ENCODE data around the gene CCDC157. TPM values are rescaled to one million over a fixed set of nuclear protein-coding genes. Genes with fewer than 3 reads are reported as not detected.

The CCDC157 gene
- total RNA-seq, 1 donor from 2014 or later, result 1.0 TPM

DNA sequence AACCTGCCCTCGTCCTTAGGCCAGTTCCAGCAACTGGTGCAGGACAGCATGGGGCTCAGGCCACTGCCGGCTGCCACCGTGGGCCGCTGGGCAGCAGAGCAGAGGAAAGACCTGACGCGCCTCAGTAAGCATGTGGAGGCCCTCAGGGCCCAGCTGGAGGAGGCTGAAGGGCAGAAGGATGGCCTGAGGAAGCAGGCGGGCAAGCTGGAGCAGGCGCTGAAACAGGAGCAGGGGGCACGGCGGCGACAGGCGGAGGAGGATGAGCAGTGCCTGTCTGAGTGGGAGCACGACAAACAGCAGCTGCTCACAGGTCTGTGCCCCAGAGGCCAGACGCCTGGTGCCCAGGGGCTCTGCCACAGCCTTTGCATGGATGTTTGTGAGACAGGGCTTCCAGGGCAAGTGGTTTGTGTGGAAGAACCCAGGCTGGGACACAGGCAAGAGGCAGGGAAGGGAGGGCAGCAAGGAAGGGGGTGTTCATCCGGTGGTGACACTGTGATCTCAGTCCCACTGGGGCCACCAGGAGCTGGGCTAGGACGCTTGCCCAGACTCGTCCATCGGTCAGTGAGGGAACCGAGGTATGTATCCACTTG lies 13.9 kb downstream of the CCDC157 start:
- Histone ChIP-seq H3K9ac (ENCODE audit: low read depth in 1 of 3, low read length in 3 of 3) (no peak overlapping the region), H3K36me3 (ENCODE audit: control insufficient read depth in 3 of 3, insufficient read depth in 3 of 3, low read length in 3 of 3) (peaks cover 2 to 4% (median 4%) of the 10 kb centered on the region in 3 donors), H3K4me1 (ENCODE audit: control insufficient read depth in 3 of 3, insufficient read depth in 3 of 3, low read length in 3 of 3) (no peaks in the 10 kb centered on the region), H3K9me3 (ENCODE audit: control insufficient read depth in 3 of 3, low read length in 3 of 3) (no peaks in the 10 kb centered on the region), H3K4me3 (ENCODE audit: low read length in 3 of 3) (no peak overlapping the region), H3K27me3 (ENCODE audit: control insufficient read depth in 3 of 3, insufficient read depth in 3 of 3, low read length in 3 of 3) (peaks cover 0 to 6% (median 3%) of the 10 kb centered on the region in 3 donors), H3K27ac (ENCODE audit: low read depth, low read length) (no peak overlapping the region)

DNA sequence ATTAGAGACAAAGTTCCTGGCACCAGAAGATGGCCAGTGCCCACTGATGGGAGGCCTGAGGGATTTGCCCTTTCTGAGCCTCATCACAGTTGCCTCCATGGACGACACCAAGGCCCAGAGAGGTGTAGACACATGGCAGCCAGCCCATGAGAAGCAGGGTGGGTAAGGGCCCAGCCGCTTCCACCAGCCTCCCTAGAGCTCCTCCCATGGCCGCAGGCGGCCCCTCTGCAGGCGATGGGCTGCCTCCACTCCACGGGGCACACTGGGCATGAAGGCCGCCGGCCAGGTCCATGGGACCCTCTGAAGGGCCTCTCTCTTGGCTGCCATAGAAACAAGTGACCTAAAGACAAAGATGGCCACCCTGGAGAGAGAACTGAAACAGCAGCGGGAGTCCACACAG lies 14.5 kb downstream of the CCDC157 start:
- Histone ChIP-seq H3K4me1 (ENCODE audit: control insufficient read depth in 3 of 3, insufficient read depth in 3 of 3, low read length in 3 of 3) (no peaks in the 10 kb centered on the region), H3K36me3 (ENCODE audit: control insufficient read depth in 3 of 3, insufficient read depth in 3 of 3, low read length in 3 of 3) (peaks cover 0 to 2% (median under 1%) of the 10 kb centered on the region in 3 donors), H3K9ac (ENCODE audit: low read depth in 1 of 3, low read length in 3 of 3) (no peak overlapping the region), H3K9me3 (ENCODE audit: control insufficient read depth in 3 of 3, low read length in 3 of 3) (no peaks in the 10 kb centered on the region), H3K4me3 (ENCODE audit: low read length in 3 of 3) (no peak overlapping the region), H3K27ac (ENCODE audit: low read depth, low read length) (no peak overlapping the region), H3K27me3 (ENCODE audit: control insufficient read depth in 3 of 3, insufficient read depth in 3 of 3, low read length in 3 of 3) (peaks cover 0 to 6% (median 3%) of the 10 kb centered on the region in 3 donors)

DNA sequence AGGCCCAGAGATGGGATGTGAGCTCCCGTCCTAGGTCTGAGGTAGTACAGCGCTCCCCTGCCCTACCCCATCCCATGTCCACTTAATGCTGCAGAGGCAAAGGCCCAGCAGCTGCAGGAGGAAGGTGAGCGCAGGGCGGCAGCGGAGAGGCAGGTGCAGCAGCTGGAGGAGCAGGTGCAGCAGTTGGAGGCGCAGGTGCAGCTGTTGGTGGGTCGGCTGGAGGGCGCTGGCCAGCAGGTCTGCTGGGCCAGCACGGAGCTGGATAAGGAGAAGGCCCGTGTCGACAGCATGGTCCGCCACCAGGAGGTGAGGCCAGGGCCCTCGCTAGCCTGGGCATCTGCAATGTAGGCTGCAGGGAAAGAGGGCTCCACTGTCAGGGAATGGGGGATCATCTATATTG lies 15.2 kb downstream of the CCDC157 start:
- H3K9ac ChIP-seq (ENCODE audit: low read depth in 1 of 3, low read length in 3 of 3), result no peak overlapping the region
- H3K36me3 ChIP-seq (ENCODE audit: control insufficient read depth in 3 of 3, insufficient read depth in 3 of 3, low read length in 3 of 3), result peaks cover 0 to 3% (median 0%) of the 10 kb centered on the region in 3 donors
- no peaks in the 10 kb centered on the region for H3K9me3 ChIP-seq (ENCODE audit: control insufficient read depth in 3 of 3, low read length in 3 of 3)
- H3K4me3 ChIP-seq (ENCODE audit: low read length in 3 of 3), result no peak overlapping the region
- no peak overlapping the region for H3K27ac ChIP-seq (ENCODE audit: low read depth, low read length)
- peaks cover 0 to 6% (median 3%) of the 10 kb centered on the region in 3 donors for H3K27me3 ChIP-seq (ENCODE audit: control insufficient read depth in 3 of 3, insufficient read depth in 3 of 3, low read length in 3 of 3)
- H3K4me1 ChIP-seq (ENCODE audit: control insufficient read depth in 3 of 3, insufficient read depth in 3 of 3, low read length in 3 of 3), result no peaks in the 10 kb centered on the region

DNA sequence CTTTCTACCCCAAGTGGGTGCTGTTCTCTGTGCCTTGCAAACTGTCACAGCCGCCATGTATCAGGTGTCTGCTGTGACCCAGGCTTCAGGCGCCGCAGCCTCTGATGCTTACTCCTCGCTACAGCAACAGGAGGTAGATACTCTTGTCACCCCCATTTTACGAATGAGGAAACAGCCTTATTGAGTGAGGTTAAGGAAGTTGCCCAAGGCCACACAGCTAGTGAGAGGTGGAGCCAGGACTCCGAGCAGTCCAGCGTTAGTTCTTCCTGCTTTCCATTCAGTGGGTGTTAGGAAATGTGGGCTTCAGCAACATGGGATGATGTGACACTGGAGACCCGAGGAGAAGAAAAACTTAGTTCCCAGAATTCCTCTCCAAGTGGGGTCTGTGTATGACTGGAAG lies 16.1 kb downstream of the CCDC157 start:
- Histone ChIP-seq H3K4me3 (ENCODE audit: low read length in 3 of 3) (no peak overlapping the region), H3K9me3 (ENCODE audit: control insufficient read depth in 3 of 3, low read length in 3 of 3) (no peaks in the 10 kb centered on the region), H3K9ac (ENCODE audit: low read depth in 1 of 3, low read length in 3 of 3) (no peak overlapping the region), H3K4me1 (ENCODE audit: control insufficient read depth in 3 of 3, insufficient read depth in 3 of 3, low read length in 3 of 3) (no peaks in the 10 kb centered on the region), H3K27me3 (ENCODE audit: control insufficient read depth in 3 of 3, insufficient read depth in 3 of 3, low read length in 3 of 3) (peaks cover 0 to 6% (median 3%) of the 10 kb centered on the region in 3 donors), H3K36me3 (ENCODE audit: control insufficient read depth in 3 of 3, insufficient read depth in 3 of 3, low read length in 3 of 3) (peaks cover 0 to 9% (median 4%) of the 10 kb centered on the region in 3 donors), H3K27ac (ENCODE audit: low read depth, low read length) (no peak overlapping the region)

DNA sequence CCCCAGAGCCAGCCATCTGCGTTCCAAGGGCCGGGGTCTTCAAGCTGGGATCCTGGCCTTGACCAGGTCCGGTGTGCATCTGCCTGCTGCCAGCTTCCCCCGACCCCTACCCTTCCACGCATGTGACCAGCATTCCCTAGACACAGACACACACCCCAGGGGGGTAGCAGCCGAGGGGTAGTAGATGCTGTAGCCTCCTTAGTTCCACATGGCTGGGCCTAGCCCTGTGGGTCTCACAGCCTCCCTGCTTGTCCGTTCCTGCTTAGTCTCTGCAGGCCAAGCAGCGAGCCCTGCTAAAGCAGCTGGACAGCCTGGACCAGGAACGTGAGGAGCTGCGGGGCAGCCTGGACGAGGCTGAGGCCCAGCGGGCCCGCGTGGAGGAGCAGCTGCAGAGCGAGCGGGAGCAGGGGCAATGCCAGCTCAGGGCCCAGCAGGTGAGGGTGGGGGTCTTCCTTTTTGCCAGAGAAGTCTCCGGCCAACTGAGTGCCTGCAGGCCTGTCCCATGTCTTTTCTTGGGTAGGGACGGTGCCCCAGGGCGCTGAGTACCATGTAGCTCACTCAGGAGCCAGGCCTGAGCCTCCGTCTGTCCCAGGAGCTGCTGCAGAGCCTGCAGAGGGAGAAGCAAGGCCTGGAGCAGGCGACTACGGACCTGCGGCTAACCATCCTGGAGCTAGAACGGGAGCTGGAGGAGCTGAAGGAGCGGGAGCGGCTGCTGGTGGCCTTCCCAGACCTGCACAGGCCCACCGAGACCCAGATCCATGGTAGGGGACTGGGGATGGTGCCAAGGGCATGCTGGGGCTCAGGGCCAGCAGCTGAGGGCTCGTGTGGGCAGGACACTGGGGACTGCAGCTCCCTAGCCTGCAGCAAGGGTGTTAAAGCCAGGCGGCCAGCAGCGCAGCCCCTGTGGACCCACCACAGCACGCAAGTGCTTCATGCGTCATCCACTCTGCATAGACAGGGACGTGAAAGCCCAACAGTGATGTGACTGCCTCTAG lies 16.8 kb downstream of the CCDC157 start:
- peaks cover 0 to 9% (median 4%) of the 10 kb centered on the region in 3 donors for H3K36me3 ChIP-seq (ENCODE audit: control insufficient read depth in 3 of 3, insufficient read depth in 3 of 3, low read length in 3 of 3)
- H3K9me3 ChIP-seq (ENCODE audit: control insufficient read depth in 3 of 3, low read length in 3 of 3), result no peaks in the 10 kb centered on the region
- no peak overlapping the region for H3K4me3 ChIP-seq (ENCODE audit: low read length in 3 of 3)
- H3K27me3 ChIP-seq (ENCODE audit: control insufficient read depth in 3 of 3, insufficient read depth in 3 of 3, low read length in 3 of 3), result peaks cover 0 to 6% (median 3%) of the 10 kb centered on the region in 3 donors
- no peak overlapping the region for H3K9ac ChIP-seq (ENCODE audit: low read depth in 1 of 3, low read length in 3 of 3)
- no peaks in the 10 kb centered on the region for H3K4me1 ChIP-seq (ENCODE audit: control insufficient read depth in 3 of 3, insufficient read depth in 3 of 3, low read length in 3 of 3)
- H3K27ac ChIP-seq (ENCODE audit: low read depth, low read length), result no peak overlapping the region

DNA sequence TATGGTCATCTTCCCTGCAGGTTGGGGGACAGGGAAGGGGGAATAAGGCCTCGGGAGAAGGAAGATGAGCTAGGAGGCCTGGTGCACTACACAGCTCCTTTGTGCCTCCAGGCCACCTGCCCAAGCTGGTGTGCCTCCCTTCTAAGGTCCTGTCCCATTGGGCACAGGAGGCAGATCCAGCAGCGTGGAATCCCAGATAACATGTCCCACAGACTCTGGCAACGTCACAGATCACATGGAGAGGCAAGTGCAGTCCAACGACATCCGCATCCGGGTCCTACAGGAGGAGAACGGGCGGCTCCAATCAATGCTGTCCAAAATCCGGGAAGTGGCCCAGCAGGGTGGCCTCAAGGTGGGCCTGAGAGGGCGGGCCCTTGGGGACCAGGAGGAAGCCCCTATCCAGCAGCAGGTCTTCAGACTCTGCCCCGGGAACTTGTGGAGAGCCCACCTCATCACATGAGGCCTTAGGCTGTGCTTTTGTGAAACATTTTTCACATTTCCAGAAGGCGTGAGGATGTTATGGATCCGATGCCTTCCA lies 18.6 kb downstream of the CCDC157 start:
- no peaks in the 10 kb centered on the region for H3K9me3 ChIP-seq (ENCODE audit: control insufficient read depth in 3 of 3, low read length in 3 of 3)
- no peak overlapping the region for H3K4me3 ChIP-seq (ENCODE audit: low read length in 3 of 3)
- H3K4me1 ChIP-seq (ENCODE audit: control insufficient read depth in 3 of 3, insufficient read depth in 3 of 3, low read length in 3 of 3), result no peaks in the 10 kb centered on the region
- H3K9ac ChIP-seq (ENCODE audit: low read depth in 1 of 3, low read length in 3 of 3), result no peak overlapping the region
- no peak overlapping the region for H3K27ac ChIP-seq (ENCODE audit: low read depth, low read length)
- peaks cover 0 to 14% (median 12%) of the 10 kb centered on the region in 3 donors for H3K36me3 ChIP-seq (ENCODE audit: control insufficient read depth in 3 of 3, insufficient read depth in 3 of 3, low read length in 3 of 3)
- H3K27me3 ChIP-seq (ENCODE audit: control insufficient read depth in 3 of 3, insufficient read depth in 3 of 3, low read length in 3 of 3), result peaks cover 0 to 2% (median 1%) of the 10 kb centered on the region in 3 donors

DNA sequence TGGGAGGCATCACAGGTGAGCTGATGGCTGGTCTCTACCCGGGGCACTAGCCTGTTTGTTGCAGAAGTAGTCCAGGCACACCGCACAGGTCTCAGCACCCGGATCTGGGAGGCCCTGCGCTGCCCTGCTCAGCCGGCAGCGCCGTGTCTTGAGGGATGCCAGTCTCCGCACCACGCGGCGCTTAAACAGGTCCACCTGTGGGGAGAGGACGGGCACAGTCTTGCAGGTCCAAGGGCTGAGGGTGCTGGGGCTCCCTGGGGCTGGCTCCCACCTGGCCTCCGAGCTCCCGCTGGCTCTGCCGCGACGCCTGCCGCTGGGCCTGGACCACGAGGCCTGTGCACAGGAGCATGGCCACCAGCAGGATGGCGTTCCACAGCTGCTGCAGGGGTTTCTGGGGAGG lies 23.2 kb downstream of the CCDC157 start:
- Histone ChIP-seq H3K36me3 (ENCODE audit: control insufficient read depth in 3 of 3, insufficient read depth in 3 of 3, low read length in 3 of 3) (peaks cover 10 to 28% (median 25%) of the 10 kb centered on the region in 3 donors), H3K9me3 (ENCODE audit: control insufficient read depth in 3 of 3, low read length in 3 of 3) (no peaks in the 10 kb centered on the region), H3K27me3 (ENCODE audit: control insufficient read depth in 3 of 3, insufficient read depth in 3 of 3, low read length in 3 of 3) (no peaks in the 10 kb centered on the region), H3K27ac (ENCODE audit: low read depth, low read length) (no peak overlapping the region), H3K4me3 (ENCODE audit: low read length in 3 of 3) (no peak overlapping the region), H3K9ac (ENCODE audit: low read depth in 1 of 3, low read length in 3 of 3) (no peak overlapping the region), H3K4me1 (ENCODE audit: control insufficient read depth in 3 of 3, insufficient read depth in 3 of 3, low read length in 3 of 3) (no peaks in the 10 kb centered on the region)

DNA sequence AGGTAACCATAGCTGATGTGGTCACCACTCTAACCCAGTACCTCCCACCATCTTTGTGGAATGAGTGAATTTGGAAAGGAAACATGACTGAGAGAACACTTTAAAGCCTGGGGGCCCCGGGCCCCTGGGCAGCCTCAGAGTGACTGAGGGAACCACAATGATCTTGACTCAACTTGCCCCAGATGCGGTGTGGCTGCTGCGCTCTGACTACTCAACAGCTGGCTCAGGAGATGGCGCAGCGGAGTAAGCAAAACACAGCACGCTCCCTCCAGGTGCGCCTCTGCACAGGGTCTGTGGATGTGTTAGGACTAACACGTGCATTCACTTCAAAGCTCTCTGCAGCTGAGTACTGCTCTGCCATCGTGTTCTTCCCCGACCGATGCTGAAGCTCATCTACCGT lies 24.5 kb downstream of the CCDC157 start:
- H3K36me3 ChIP-seq (ENCODE audit: control insufficient read depth in 3 of 3, insufficient read depth in 3 of 3, low read length in 3 of 3), result peaks cover 10 to 28% (median 25%) of the 10 kb centered on the region in 3 donors
- no peak overlapping the region for H3K4me3 ChIP-seq (ENCODE audit: low read length in 3 of 3)
- H3K4me1 ChIP-seq (ENCODE audit: control insufficient read depth in 3 of 3, insufficient read depth in 3 of 3, low read length in 3 of 3), result peaks cover 3 to 4% (median 3%) of the 10 kb centered on the region in 3 donors
- H3K9ac ChIP-seq (ENCODE audit: low read depth in 1 of 3, low read length in 3 of 3), result no peak overlapping the region
- H3K27ac ChIP-seq (ENCODE audit: low read depth, low read length), result no peak overlapping the region
- H3K27me3 ChIP-seq (ENCODE audit: control insufficient read depth in 3 of 3, insufficient read depth in 3 of 3, low read length in 3 of 3), result no peaks in the 10 kb centered on the region
- H3K9me3 ChIP-seq (ENCODE audit: control insufficient read depth in 3 of 3, low read length in 3 of 3), result no peaks in the 10 kb centered on the region

DNA sequence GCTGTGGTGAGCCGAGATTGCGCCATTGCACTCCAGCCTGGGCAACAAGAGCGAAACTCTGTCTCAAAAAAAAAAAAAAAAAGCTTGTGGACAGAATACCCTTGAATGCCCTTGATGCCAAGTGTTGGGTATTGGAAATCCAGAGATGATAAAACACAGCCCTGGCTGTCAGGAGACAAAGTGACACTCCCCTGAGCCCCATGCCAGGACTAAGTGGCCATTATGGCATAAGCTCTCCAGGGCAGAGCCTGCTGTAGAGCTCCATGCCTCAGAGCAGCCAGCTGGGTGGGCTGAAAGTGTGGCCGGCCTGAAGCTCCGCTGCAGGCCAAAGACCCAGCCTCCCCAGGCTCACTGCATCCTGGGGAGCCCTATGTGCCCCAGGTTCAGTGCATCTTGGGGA lies 25.5 kb downstream of the CCDC157 start:
- H3K9ac ChIP-seq (ENCODE audit: low read depth in 1 of 3, low read length in 3 of 3), result no peak overlapping the region
- H3K27me3 ChIP-seq (ENCODE audit: control insufficient read depth in 3 of 3, insufficient read depth in 3 of 3, low read length in 3 of 3), result no peaks in the 10 kb centered on the region
- H3K9me3 ChIP-seq (ENCODE audit: control insufficient read depth in 3 of 3, low read length in 3 of 3), result no peaks in the 10 kb centered on the region
- no peak overlapping the region for H3K27ac ChIP-seq (ENCODE audit: low read depth, low read length)
- H3K36me3 ChIP-seq (ENCODE audit: control insufficient read depth in 3 of 3, insufficient read depth in 3 of 3, low read length in 3 of 3), result peaks cover 10 to 25% (median 23%) of the 10 kb centered on the region in 3 donors
- H3K4me3 ChIP-seq (ENCODE audit: low read length in 3 of 3), result no peak overlapping the region
- peaks cover 8 to 11% (median 9%) of the 10 kb centered on the region in 3 donors for H3K4me1 ChIP-seq (ENCODE audit: control insufficient read depth in 3 of 3, insufficient read depth in 3 of 3, low read length in 3 of 3)
